Esophagus muscularis mucosa (tissue), 4 donors: ENCODE measurements around the gene LTB4R2. TPM values are rescaled to one million over a fixed set of nuclear protein-coding genes. Genes with fewer than 3 reads are reported as not detected.

Experiments
- DNase-seq: peaks from one replicate; pipeline ENCODE4 v3.0.0-alpha.2; 2017; ENCODE audit errors: extremely low spot score
- H3K27ac ChIP-seq, 4 donors: fragments of 200-600 bp; sonication (generic); replicated peaks in 1 of 4; 1 replicate in 3 of 4; 2 replicates in 1 of 4; pipeline ENCODE4 v1.5.1; 2016 to 2019; ENCODE audit warnings: mild to moderate bottlenecking in 1 of 4
- H3K27me3 ChIP-seq, 4 donors: fragments of 200-600 bp; sonication (generic); one replicate each; pipeline versions ENCODE4 v1.5.1 to v1.6.0; 2016 to 2019
- H3K36me3 ChIP-seq, 4 donors: fragments of 200-600 bp; sonication (generic); one replicate each; pipeline ENCODE4 v1.5.1; 2016 to 2019
- H3K4me1 ChIP-seq, 4 donors: fragments of 200-600 bp; sonication (generic); one replicate each; pipeline ENCODE4 v1.5.1; 2016 to 2019
- H3K4me3 ChIP-seq, 4 donors: fragments of 200-600 bp; sonication (generic); 1 replicate in 2 of 4; 2 replicates in 2 of 4; pipeline ENCODE4 v1.5.1; 2016 to 2019; ENCODE audit warnings: mild to moderate bottlenecking in 4 of 4, moderate library complexity in 1 of 4
- H3K9me3 ChIP-seq, 4 donors: fragments of 200-600 bp; sonication (generic); 1 replicate in 3 of 4; 2 replicates in 1 of 4; pipeline ENCODE4 v1.5.1; 2016 to 2019
- EP300 ChIP-seq: sonication (generic); formaldehyde crosslinking; IDR thresholded peaks from one replicate; pipeline ENCODE4 v1.6.1; 2017; ENCODE audit warnings: antibody characterized with exemption
- POLR2A ChIP-seq: fragments of 450-650 bp; IDR thresholded peaks from one replicate; pipeline ENCODE4 v1.6.1; 2017; ENCODE audit warnings: antibody characterized with exemption, moderate library complexity, mild to moderate bottlenecking, low read depth
- POLR2AphosphoS5 ChIP-seq, 2 donors: sonication (generic); formaldehyde crosslinking; IDR thresholded peaks; one replicate each; pipeline ENCODE4 v1.6.1; 2017; ENCODE audit warnings: antibody characterized with exemption in 2 of 2
- WGBS: methylation state at CpG from one replicate; pipeline ENCODE4 v1.1.5; 2018; 5-methylcytosine and 5-hydroxymethylcytosine counted together
- intact Hi-C: fragments of 100-400 bp; cut with DNase I; formaldehyde crosslinking; loops from one replicate; pipeline ENCODE4 v1.15.1; 2023
- total RNA-seq, 4 donors: library from RNA; depleted of rRNA; stranded (reverse); fragments of >200 nt; gene quantifications; one replicate each; pipeline versions ENCODE4 v1.1.0 to v1.2.1, GENCODE V29; 2016
- TF ChIP-seq, protein P1 (sequence below), 3 experiments: fragments of 200-600 bp in 2 of 3; fragments of 450-650 bp in 1 of 3; sonication (generic) in 2 of 3; IDR thresholded peaks; one replicate each; pipeline ENCODE4 v1.5.1; 2017 to 2019; ENCODE audit warnings: antibody characterized with exemption in 3 of 3, mild to moderate bottlenecking in 2 of 3, moderate library complexity in 1 of 3

LTB4R2 gene
- total RNA-seq, 4 donors from 2014 or later: 1.7 to 3.7 (median 2.4) TPM

- no peaks in the 10 kb centered on the region for H3K27me3 ChIP-seq
- H3K9me3 ChIP-seq: no peaks in the 10 kb centered on the region
- peak overlapping the region; percentile 89 to 99 (median 94) for H3K27ac ChIP-seq
- H3K4me3 ChIP-seq: peak overlapping the region; percentile 70 to 95 (median 87)
- DNase-seq: no peak
- 27% methylated on average over 6 of the region's 13 CpGs for WGBS
- intact Hi-C loops: no loop called here
- H3K36me3 ChIP-seq: peaks cover 16 to 46% (median 38%) of the 10 kb centered on the region in 4 donors
- TF ChIP-seq EP300: no peak
- TF ChIP-seq, protein P1, sequence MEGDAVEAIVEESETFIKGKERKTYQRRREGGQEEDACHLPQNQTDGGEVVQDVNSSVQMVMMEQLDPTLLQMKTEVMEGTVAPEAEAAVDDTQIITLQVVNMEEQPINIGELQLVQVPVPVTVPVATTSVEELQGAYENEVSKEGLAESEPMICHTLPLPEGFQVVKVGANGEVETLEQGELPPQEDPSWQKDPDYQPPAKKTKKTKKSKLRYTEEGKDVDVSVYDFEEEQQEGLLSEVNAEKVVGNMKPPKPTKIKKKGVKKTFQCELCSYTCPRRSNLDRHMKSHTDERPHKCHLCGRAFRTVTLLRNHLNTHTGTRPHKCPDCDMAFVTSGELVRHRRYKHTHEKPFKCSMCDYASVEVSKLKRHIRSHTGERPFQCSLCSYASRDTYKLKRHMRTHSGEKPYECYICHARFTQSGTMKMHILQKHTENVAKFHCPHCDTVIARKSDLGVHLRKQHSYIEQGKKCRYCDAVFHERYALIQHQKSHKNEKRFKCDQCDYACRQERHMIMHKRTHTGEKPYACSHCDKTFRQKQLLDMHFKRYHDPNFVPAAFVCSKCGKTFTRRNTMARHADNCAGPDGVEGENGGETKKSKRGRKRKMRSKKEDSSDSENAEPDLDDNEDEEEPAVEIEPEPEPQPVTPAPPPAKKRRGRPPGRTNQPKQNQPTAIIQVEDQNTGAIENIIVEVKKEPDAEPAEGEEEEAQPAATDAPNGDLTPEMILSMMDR (IDR thresholded peaks at IDR 0.05): no peak
- no peak for TF ChIP-seq POLR2AphosphoS5 (IDR thresholded peaks at IDR 0.05)
- no peak for TF ChIP-seq POLR2A
- peaks cover 11 to 13% (median 13%) of the 10 kb centered on the region in 4 donors for H3K4me1 ChIP-seq
These were observed 39.3 kb upstream of the LTB4R2 start for GRCh38 chr14:24270537-24271133.

DNA sequence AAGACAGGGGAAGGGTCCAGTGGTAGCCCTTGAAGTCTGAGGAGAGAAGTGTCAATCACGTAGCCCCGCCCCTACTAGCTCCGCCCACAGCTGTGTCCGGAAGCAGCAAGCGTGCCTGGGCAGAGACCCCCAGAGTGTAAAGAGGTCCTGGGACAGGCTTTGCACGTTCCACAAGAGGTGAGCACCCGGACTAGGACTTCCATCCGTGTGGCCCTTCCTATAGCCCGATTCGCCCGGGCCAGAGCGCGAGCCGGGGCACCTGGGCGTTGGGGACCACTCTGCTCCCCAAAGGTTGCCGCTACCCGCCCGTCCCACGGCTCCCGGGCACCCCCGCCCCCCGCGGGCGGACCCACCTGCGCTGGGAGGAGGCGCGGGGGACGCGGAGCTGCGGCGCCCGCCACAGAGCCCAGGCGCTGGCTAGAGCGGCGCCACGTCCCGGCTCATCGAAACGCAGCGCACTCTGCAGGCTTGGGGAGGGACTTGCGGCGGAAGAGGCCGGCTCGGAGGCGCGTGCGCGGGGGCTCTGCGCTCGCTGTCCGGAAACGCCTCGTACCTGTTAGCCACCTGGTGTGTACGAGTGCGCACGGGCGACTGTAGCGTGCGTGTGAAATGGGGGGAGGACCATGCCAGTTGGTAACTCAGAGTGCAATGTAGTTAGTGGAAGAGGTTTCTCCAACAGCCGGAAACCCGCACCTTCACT, 38.7 kb upstream of the LTB4R2 start, which contains the start of gene RABGGTA:
Gene RABGGTA (minus strand): TSS at position 464 of the 700 bp plus-strand sequence. CDS start 482 bp downstream, outside the sequence.
- no peaks in the 10 kb centered on the region for H3K9me3 ChIP-seq
- TF ChIP-seq POLR2A: no peak
- peak; percentile 76 to 77 for TF ChIP-seq POLR2AphosphoS5 (IDR thresholded peaks at IDR 0.05)
- TF ChIP-seq, protein P1 (IDR thresholded peaks at IDR 0.05): peak; percentile 71 to 86 (median 81)
- TF ChIP-seq EP300: no peak
- intact Hi-C loops: no loop called here
- peak within 1 kb of the TSS; percentile 89 to 99 (median 94) for H3K27ac ChIP-seq
- DNase-seq: peak; percentile 93
- H3K4me3 ChIP-seq: peak within 1 kb of the TSS; percentile 70 to 95 (median 87)
- no peaks in the 10 kb centered on the region for H3K27me3 ChIP-seq
- H3K4me1 ChIP-seq: peaks cover 11 to 13% (median 13%) of the 10 kb centered on the region in 4 donors
- 8% methylated on average over 2 of the region's 61 CpGs for WGBS
- peaks cover 12 to 40% (median 34%) of the 10 kb centered on the region in 4 donors for H3K36me3 ChIP-seq

DNA sequence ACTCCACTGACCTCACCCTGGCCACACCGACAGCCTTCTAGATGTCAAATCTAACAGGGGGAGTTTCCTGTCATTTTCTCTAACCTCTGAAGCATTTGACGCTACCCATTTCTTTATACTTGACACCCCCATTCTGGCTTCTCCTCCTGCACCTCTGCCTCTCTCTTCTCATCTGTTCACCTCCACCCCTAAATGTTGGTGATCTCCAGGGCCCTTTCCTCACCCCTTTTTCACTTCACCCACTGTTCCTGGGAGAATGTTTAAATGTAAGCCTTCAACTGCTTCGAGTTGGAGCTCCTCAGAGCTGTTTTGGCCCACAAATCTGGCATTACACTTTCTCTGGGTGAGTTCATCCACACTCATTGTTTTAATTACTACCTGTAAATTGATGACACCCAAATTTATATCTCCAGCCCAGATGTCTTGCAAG, 38.1 kb upstream of the LTB4R2 start:
- intact Hi-C loops: no loop called here
- TF ChIP-seq EP300: no peak
- TF ChIP-seq, protein P1 (IDR thresholded peaks at IDR 0.05): no peak
- no peak for TF ChIP-seq POLR2AphosphoS5 (IDR thresholded peaks at IDR 0.05)
- no peak for TF ChIP-seq POLR2A

DNA sequence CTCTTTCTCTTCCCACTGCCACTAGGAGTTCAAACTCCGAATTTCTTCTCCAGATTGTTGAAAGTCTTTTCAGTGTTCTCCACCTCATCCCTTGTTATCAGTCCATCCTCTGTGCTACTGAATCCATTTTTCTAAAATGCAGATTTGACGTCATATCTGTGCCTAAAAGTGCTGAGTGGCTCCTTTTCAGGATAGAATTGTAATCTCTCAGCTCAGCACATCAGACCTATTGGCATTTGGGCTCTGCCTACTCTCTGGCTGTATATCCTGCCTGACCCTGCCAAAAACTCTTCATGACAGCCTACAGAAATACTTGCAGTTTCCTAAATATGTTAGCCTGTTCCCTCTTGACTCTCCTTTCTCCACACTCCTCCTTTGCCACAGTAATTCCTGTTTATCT, 37.5 kb upstream of the LTB4R2 start:
- no peaks in the 10 kb centered on the region for H3K27me3 ChIP-seq
- H3K27ac ChIP-seq: no peak overlapping the region
- WGBS: 95% methylated on average over 2 of the region's 2 CpGs
- intact Hi-C loops: no loop called here
- peaks cover 3 to 28% (median 22%) of the 10 kb centered on the region in 4 donors for H3K36me3 ChIP-seq
- peaks cover 11 to 13% (median 13%) of the 10 kb centered on the region in 4 donors for H3K4me1 ChIP-seq
- TF ChIP-seq EP300: no peak
- TF ChIP-seq, protein P1 (IDR thresholded peaks at IDR 0.05): no peak
- no peak for TF ChIP-seq POLR2A
- TF ChIP-seq POLR2AphosphoS5 (IDR thresholded peaks at IDR 0.05): no peak
- DNase-seq: no peak
- no peak overlapping the region for H3K4me3 ChIP-seq
- no peaks in the 10 kb centered on the region for H3K9me3 ChIP-seq

More for the DNA sequence above, 38.1 kb upstream of the LTB4R2 start:
- H3K27ac ChIP-seq: peak overlapping the region; percentile 89 to 99 (median 94)
- peaks cover 6 to 34% (median 28%) of the 10 kb centered on the region in 4 donors for H3K36me3 ChIP-seq
- no peaks in the 10 kb centered on the region for H3K27me3 ChIP-seq
- peaks cover 11 to 13% (median 13%) of the 10 kb centered on the region in 4 donors for H3K4me1 ChIP-seq
- no peaks in the 10 kb centered on the region for H3K9me3 ChIP-seq
- H3K4me3 ChIP-seq: peak overlapping the region; percentile 70 to 95 (median 87)
- DNase-seq: no peak
- WGBS: 29% methylated on average over 3 of the region's 3 CpGs
